Activated naive CD4-positive, alpha-beta T cell treated with anti-CD3 and anti-CD28 coated beads for 36 hours (primary cell): ENCODE measurements around the gene SKAP1. TPM values are rescaled to one million over a fixed set of nuclear protein-coding genes. Genes with fewer than 3 reads are reported as not detected.

Source experiments
- CTCF ChIA-PET: fragments of 350-600 bp; sonication (Branson Sonifier 250); formaldehyde crosslinking; loops from one replicate; lab custom pipeline; 2021; ENCODE audit warnings: antibody characterized with exemption; lab: Charles Lee
- DNase-seq: peaks from one replicate; pipeline ENCODE4 v3.0.0-alpha.2; 2020
- H3K27ac Mint-ChIP-seq: one replicate; pipeline ENCODE4 v1.8.0; 2021; ENCODE audit warnings: mild to moderate bottlenecking, mixed read lengths
- H3K27me3 Mint-ChIP-seq: one replicate; pipeline ENCODE4 v1.8.0; 2021; ENCODE audit warnings: low read depth, mixed read lengths
- H3K36me3 Mint-ChIP-seq: one replicate; pipeline ENCODE4 v1.8.0; 2021; ENCODE audit warnings: low read depth, mixed read lengths
- H3K4me1 Mint-ChIP-seq: one replicate; pipeline ENCODE4 v1.8.0; 2021; ENCODE audit warnings: low read depth, mixed read lengths
- H3K4me3 Mint-ChIP-seq: one replicate; pipeline ENCODE4 v1.8.0; 2021; ENCODE audit warnings: mild to moderate bottlenecking, moderate library complexity, mixed read lengths
- H3K9me3 Mint-ChIP-seq: one replicate; pipeline ENCODE4 v1.8.0; 2021; ENCODE audit warnings: mixed read lengths
- intact Hi-C: fragments of 100-400 bp; cut with micrococcal nuclease; formaldehyde crosslinking; loops from one replicate; pipeline ENCODE4 v1.15.1; 2023
- total RNA-seq, 2 experiments: library from RNA; stranded (reverse); gene quantifications; one replicate each; pipeline ENCODE4 v1.2.3, GENCODE V29; 2021

SKAP1 gene
- total RNA-seq, 2 experiments from 2014 or later: 60.3 to 60.5 TPM

GRCh38 chr17:48307814-48308411, 122.1 kb downstream of the SKAP1 start:
- no peak overlapping the region for H3K4me3 Mint-ChIP-seq
- H3K36me3 Mint-ChIP-seq: no peaks in the 10 kb centered on the region
- H3K9me3 Mint-ChIP-seq: no peaks in the 10 kb centered on the region
- CTCF ChIA-PET: interaction anchor here (0.6 to 2.7 kb wide), 16 partner anchors 9 to 576 kb away, joined by 3 to 14 read pairs (median 3); no protein-coding TSS in a partner anchor
- H3K27ac Mint-ChIP-seq: no peak overlapping the region
- intact Hi-C loops: no loop called here
- H3K4me1 Mint-ChIP-seq: peaks cover 18% of the 10 kb centered on the region
- H3K27me3 Mint-ChIP-seq: no peaks in the 10 kb centered on the region
- DNase-seq: peak; percentile 67

- no peak for DNase-seq
- Mint-ChIP-seq H3K4me3 (no peak overlapping the region), H3K4me1 (peaks cover 19% of the 10 kb centered on the region), H3K27ac (no peak overlapping the region), H3K36me3 (no peaks in the 10 kb centered on the region), H3K9me3 (no peaks in the 10 kb centered on the region), H3K27me3 (no peaks in the 10 kb centered on the region)
- CTCF ChIA-PET: interaction anchor here (0.7 to 2.7 kb wide), 6 partner anchors 9 to 286 kb away, joined by 3 to 14 read pairs (median 4); no protein-coding TSS in a partner anchor
- intact Hi-C loops: no loop called here
Observed at GRCh38 chr17:48307255-48307654, 122.8 kb downstream of the SKAP1 start.

- intact Hi-C loops: loop anchor here (5.0 kb wide), 1 partner anchor 39 kb away; no protein-coding TSS in a partner anchor
- no peak for DNase-seq
- Mint-ChIP-seq H3K27me3 (no peaks in the 10 kb centered on the region), H3K4me3 (no peak overlapping the region), H3K4me1 (peaks cover 53% of the 10 kb centered on the region), H3K36me3 (no peaks in the 10 kb centered on the region), H3K9me3 (no peaks in the 10 kb centered on the region), H3K27ac (peak overlapping the region; percentile 17)
- CTCF ChIA-PET: no interaction called here
Observed at GRCh38 chr17:48301002-48301401, 129.0 kb downstream of the SKAP1 start.

GRCh38 chr17:48299760-48300159, 130.3 kb downstream of the SKAP1 start:
- intact Hi-C loops: loop anchor here (5.0 kb wide), 1 partner anchor 37 kb away; no protein-coding TSS in a partner anchor
- Mint-ChIP-seq H3K4me1 (peaks cover 63% of the 10 kb centered on the region), H3K36me3 (no peaks in the 10 kb centered on the region), H3K27ac (peak overlapping the region; percentile 13), H3K9me3 (no peaks in the 10 kb centered on the region), H3K27me3 (no peaks in the 10 kb centered on the region), H3K4me3 (no peak overlapping the region)
- DNase-seq: peak; percentile 18
- CTCF ChIA-PET: interaction anchor here (1.0 to 3.6 kb wide), 3 partner anchors 8 to 34 kb away, joined by 3 to 14 read pairs (median 3); no protein-coding TSS in a partner anchor

DNA sequence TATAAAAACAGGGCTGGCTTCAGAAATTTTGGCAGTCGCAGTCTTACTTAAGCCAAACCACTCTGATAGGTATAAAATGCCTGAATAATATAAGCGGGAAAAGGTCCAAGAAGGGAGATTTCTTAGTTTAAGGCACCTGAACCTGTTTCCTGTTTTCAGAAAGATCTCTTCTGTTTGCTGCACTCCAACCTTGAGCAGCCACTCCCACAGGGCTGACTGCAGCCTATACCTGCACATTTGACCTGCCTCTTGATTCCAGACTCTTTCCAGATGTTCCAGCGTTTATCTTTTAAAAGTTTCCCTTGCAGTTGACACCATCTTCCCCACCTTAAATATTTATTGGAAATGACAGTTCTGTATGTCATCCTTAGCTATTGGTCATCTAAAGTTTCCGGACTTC, 132.2 kb downstream of the SKAP1 start:
- intact Hi-C loops: no loop called here
- Mint-ChIP-seq H3K36me3 (no peaks in the 10 kb centered on the region), H3K4me1 (peaks cover 72% of the 10 kb centered on the region), H3K9me3 (no peaks in the 10 kb centered on the region), H3K4me3 (no peak overlapping the region), H3K27me3 (no peaks in the 10 kb centered on the region), H3K27ac (no peak overlapping the region)
- DNase-seq: no peak
- CTCF ChIA-PET: interaction anchor here (0.7 to 3.6 kb wide), 2 partner anchors 10 to 374 kb away, joined by 3 to 14 read pairs; no protein-coding TSS in a partner anchor

DNA sequence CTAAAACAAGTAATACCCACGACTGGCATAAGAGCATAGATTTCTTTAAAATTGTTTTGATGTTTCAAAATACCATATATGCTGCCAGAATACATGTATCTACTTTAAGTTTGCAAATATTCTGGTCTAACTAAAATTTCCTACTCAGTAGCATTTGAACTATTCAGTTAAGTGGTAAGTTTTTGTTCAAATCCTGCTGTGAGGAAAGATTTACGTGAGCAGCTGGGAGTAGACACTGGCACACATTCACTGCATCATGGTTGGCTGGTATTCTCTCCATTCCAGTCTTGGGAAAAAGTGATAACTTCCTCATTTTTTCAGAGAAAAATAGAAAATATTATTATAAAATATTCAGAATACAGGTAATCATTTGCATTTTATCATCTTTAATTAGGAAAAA, 133.6 kb downstream of the SKAP1 start:
- no peak overlapping the region for H3K27ac Mint-ChIP-seq
- no peak overlapping the region for H3K4me3 Mint-ChIP-seq

DNA sequence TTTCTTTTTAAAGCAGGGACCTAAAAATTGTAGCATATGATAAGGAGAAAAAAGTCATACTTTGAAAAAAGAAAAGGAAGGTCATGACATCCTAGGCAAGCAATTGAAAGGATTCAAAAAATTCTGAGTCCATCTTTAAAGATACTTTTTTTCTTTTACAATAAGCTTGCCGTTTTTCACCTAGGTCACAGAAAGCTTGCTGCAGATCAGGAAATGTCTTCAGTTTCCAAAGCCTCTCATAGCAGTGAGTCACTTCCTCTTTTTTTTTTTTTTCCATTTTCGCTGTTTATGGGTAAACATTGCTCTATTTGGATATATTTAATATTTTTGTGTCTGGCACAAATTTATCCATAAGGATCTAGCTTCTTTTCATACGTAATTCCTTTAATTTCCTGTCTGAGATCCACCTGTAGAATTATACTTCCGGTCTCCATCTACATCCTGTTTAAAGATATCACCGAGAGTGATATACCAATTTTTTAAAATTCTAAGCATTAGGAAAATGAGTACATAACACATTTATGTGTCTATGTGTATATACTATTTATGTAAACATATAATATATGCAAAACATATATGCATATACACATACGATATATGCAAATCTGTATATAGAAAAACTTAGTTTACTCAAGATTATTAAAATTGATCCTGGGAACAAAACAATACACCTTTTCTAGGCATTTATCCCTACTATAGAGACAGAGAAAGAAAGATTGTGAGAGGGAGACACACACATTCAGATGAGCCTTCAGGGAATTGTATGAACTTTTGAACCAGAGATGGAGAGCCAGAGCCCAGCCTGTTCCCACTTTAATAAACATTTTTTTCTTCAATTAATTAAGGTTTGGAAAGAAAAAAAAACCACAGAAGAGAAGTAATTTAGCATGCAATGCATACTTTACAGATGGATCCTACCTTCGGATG, 134.4 kb downstream of the SKAP1 start:
- H3K27ac Mint-ChIP-seq: peak overlapping the region; percentile 87
- CTCF ChIA-PET: interaction anchor here (0.7 to 1.6 kb wide), 4 partner anchors 13 to 285 kb away, joined by 3 to 5 read pairs (median 4); no protein-coding TSS in a partner anchor
- peaks cover 66% of the 10 kb centered on the region for H3K4me1 Mint-ChIP-seq
- DNase-seq: no peak
- H3K9me3 Mint-ChIP-seq: no peaks in the 10 kb centered on the region
- intact Hi-C loops: loop anchor here (2.0 kb wide), 1 partner anchor 117 kb away; no protein-coding TSS in a partner anchor
- peaks cover 3% of the 10 kb centered on the region for H3K36me3 Mint-ChIP-seq
- H3K4me3 Mint-ChIP-seq: peak overlapping the region; percentile 64
- H3K27me3 Mint-ChIP-seq: no peaks in the 10 kb centered on the region

More for the DNA sequence above, 133.6 kb downstream of the SKAP1 start:
- H3K9me3 Mint-ChIP-seq: no peaks in the 10 kb centered on the region
- no peaks in the 10 kb centered on the region for H3K27me3 Mint-ChIP-seq
- CTCF ChIA-PET: interaction anchor here (1.4 kb wide), 1 partner anchor 37 kb away, joined by 3 read pairs; no protein-coding TSS in a partner anchor
- peaks cover 72% of the 10 kb centered on the region for H3K4me1 Mint-ChIP-seq
- DNase-seq: no peak
- intact Hi-C loops: no loop called here
- H3K36me3 Mint-ChIP-seq: no peaks in the 10 kb centered on the region

DNA sequence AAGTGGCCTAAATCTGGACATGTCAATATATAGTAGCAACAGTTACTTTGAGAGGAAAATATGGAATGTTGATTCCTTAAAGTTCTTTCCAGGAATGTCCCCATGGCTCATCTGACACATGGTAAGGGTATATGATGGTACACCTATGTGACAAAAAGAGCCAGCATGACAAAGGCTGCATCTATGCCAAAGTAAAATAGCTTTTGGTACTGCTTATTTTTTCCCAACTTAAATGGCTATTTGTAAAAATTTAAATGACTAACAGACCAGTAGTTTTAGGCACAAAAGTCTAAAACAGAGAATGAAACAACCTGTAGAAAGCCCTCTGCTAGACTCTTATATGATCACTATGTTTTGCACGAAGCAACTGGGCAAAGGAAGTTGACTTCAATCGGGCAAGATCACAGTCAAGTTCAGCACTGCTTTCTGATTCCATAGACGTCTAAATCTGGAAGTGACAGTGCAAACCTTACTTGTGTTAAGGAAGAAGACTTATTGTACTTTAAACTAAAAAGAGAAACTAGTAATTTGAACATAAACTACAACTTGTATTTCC, 135.1 kb downstream of the SKAP1 start:
- H3K4me1 Mint-ChIP-seq: peaks cover 60% of the 10 kb centered on the region
- DNase-seq: peak; percentile 38
- H3K36me3 Mint-ChIP-seq: peaks cover 3% of the 10 kb centered on the region
- intact Hi-C loops: loop anchor here (2.0 kb wide), 1 partner anchor 118 kb away; no protein-coding TSS in a partner anchor
- H3K27ac Mint-ChIP-seq: peak overlapping the region; percentile 87
- H3K4me3 Mint-ChIP-seq: peak overlapping the region; percentile 64
- CTCF ChIA-PET: interaction anchor here (0.7 to 1.6 kb wide), 4 partner anchors 13 to 284 kb away, joined by 3 to 9 read pairs (median 4); no protein-coding TSS in a partner anchor
- no peaks in the 10 kb centered on the region for H3K9me3 Mint-ChIP-seq
- H3K27me3 Mint-ChIP-seq: no peaks in the 10 kb centered on the region

DNA sequence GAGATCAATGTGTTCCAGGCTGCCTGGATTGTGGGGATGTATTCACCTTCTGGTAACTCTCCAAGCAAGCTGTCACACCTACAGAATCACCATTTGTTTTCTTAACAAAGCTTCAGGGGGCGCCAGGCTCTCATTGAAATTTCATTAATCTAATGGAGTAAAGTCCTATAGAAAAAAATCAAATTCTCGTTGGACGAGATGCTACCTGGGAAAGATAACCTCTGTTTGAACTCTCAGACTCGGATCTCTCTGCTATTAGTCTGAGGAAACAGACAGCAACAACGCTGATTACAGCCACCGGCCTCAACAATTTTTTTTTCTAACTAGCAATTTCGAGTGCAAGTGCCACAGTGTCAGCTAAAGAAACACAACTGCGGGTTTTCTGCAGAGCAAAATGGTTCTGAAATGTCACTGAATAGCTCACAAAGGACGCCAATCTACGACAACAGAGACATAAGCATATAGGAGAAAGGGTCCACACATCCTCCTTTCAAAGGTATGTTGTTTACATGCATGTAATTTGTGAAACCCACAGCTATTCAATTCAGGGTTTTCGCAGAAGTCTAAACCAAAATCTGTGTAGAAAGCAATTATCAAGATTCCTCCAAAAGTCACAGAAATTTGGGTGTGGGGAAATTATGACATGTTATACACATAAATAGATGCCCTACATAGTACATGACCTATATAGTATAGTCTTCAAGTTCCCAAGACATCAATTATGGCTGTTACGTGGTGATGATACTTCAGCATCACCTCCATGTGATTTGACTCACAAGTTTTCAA, 135.8 kb downstream of the SKAP1 start:
- H3K4me3 Mint-ChIP-seq: peak overlapping the region; percentile 64
- peaks cover 54% of the 10 kb centered on the region for H3K4me1 Mint-ChIP-seq
- CTCF ChIA-PET: interaction anchor here (0.6 to 1.6 kb wide), 8 partner anchors 14 to 268 kb away, joined by 3 to 9 read pairs (median 3); no protein-coding TSS in a partner anchor
- peaks cover 3% of the 10 kb centered on the region for H3K36me3 Mint-ChIP-seq
- H3K27me3 Mint-ChIP-seq: no peaks in the 10 kb centered on the region
- intact Hi-C loops: loop anchor here (2.0 kb wide), 1 partner anchor 119 kb away; no protein-coding TSS in a partner anchor
- H3K9me3 Mint-ChIP-seq: no peaks in the 10 kb centered on the region
- H3K27ac Mint-ChIP-seq: peak overlapping the region; percentile 87
- DNase-seq: no peak

DNA sequence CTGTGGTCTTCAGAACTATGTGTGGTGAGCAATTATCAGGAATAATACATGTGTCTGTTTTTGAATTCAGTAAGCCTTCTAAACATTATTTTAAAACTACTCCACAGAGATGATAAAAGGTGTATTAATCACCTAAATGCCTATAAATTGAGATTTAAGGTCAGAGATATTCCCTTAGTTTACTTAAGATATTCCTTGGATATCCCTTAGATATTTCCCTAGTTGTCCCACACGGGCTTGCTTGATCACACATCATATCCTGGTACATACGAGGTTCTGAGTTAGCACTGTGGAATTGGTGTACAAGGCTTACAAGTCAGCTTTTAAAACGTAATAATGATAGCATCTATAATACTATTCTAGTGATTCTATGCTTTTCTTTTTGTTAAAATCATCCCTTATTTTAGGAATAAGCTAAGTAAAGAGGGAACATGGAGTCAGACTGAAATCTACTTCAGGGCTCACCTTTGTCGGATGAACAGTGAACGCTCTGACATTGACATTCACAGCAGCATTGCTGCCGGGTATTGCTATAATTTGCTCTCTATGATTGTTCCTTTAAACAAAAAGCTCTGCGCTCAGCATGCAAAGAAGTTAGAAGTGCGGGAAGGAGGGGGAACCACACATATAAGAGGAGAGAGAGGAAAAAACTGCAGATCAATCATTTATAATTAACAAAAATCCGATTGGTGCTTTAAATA, 136.5 kb downstream of the SKAP1 start:
- Mint-ChIP-seq H3K4me1 (peaks cover 47% of the 10 kb centered on the region), H3K9me3 (no peaks in the 10 kb centered on the region), H3K36me3 (peaks cover 3% of the 10 kb centered on the region), H3K4me3 (no peak overlapping the region), H3K27me3 (no peaks in the 10 kb centered on the region), H3K27ac (no peak overlapping the region)
- DNase-seq: no peak
- intact Hi-C loops: loop anchor here (2.0 kb wide), 1 partner anchor 119 kb away; no protein-coding TSS in a partner anchor
- CTCF ChIA-PET: interaction anchor here (0.6 to 1.3 kb wide), 7 partner anchors 15 to 267 kb away, joined by 3 to 9 read pairs (median 3); no protein-coding TSS in a partner anchor
